Measurements from ENCODE around the gene CHIC1.

DNA sequence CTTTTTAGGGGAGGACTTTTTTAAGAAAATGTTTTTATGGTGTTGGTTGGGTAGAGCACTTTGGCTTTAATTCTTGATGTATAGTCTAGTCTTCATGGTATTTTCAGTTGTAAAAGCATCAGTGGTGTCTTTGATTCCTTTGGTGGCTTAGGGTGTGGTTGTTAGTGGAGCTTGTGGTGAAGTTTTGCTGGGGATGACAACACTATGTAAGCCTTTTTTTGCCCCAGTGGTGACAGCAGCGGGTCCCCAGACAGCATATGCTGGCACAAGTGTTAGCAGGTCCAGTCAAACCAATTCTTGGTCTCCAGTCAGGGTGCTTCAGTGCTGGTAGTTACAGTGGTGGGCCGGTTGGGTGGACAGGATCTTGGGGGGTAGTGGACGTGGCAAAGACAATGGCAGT lies 52.0 kb downstream of the CHIC1 start:
- TF ChIP-seq, protein P1, sequence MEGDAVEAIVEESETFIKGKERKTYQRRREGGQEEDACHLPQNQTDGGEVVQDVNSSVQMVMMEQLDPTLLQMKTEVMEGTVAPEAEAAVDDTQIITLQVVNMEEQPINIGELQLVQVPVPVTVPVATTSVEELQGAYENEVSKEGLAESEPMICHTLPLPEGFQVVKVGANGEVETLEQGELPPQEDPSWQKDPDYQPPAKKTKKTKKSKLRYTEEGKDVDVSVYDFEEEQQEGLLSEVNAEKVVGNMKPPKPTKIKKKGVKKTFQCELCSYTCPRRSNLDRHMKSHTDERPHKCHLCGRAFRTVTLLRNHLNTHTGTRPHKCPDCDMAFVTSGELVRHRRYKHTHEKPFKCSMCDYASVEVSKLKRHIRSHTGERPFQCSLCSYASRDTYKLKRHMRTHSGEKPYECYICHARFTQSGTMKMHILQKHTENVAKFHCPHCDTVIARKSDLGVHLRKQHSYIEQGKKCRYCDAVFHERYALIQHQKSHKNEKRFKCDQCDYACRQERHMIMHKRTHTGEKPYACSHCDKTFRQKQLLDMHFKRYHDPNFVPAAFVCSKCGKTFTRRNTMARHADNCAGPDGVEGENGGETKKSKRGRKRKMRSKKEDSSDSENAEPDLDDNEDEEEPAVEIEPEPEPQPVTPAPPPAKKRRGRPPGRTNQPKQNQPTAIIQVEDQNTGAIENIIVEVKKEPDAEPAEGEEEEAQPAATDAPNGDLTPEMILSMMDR (IDR thresholded peaks at IDR 0.05; ENCODE audit: extremely low read depth in 1 of 2, insufficient read depth in 1 of 2, low read depth in 1 of 2, low read length in 2 of 2), result no peak
- TF ChIP-seq POLR2A (IDR thresholded peaks at IDR 0.05; ENCODE audit: low read depth, low read length), result no peak

Measured in endothelial cell of umbilical vein (primary cell).